ENCODE results near the gene KRT4. TPM values are rescaled to one million over a fixed set of nuclear protein-coding genes. Genes with fewer than 3 reads are reported as not detected.

KRT4 gene
- polyA plus RNA-seq, 3 donors = 0.45 to 20.6 (median 1.2) TPM

GRCh38 chr12:52788192-52788875, 25.6 kb downstream of the KRT4 start:
- no peak overlapping the region for H3K27ac ChIP-seq (ENCODE audit: low read depth, low read length)
- 64 to 86% (median 74%) methylated on average over 6 of the region's 6 CpGs for whole genome bisulfite sequencing, 3 donors

GRCh38 chr12:52787324-52788191, 26.4 kb downstream of the KRT4 start:
- H3K27ac ChIP-seq (ENCODE audit: low read depth, low read length) = no peak overlapping the region
- WGBS, 3 donors = 65 to 78% (median 67%) methylated on average over 6 of the region's 6 CpGs

- no peak overlapping the region for H3K27ac ChIP-seq (ENCODE audit: low read depth, low read length)
- WGBS, 3 donors = 68 to 86% (median 78%) methylated on average over 3 of the region's 3 CpGs
Observed at GRCh38 chr12:52784909-52785308, 29.0 kb downstream of the KRT4 start.

- 73 to 85% (median 83%) methylated on average over 7 of the region's 7 CpGs for WGBS, 3 donors
- H3K27ac ChIP-seq (ENCODE audit: low read depth, low read length) = no peak overlapping the region
Observed at GRCh38 chr12:52783563-52784316, 30.2 kb downstream of the KRT4 start.

- no peak overlapping the region for H3K27ac ChIP-seq (ENCODE audit: low read depth, low read length)
- 88 to 93% (median 93%) methylated on average over 4 of the region's 4 CpGs for WGBS, 3 donors
Observed at GRCh38 chr12:52782502-52782901, 31.4 kb downstream of the KRT4 start.

GRCh38 chr12:52781399-52782082, 32.4 kb downstream of the KRT4 start:
- 68 to 74% (median 73%) methylated on average over 4 of the region's 4 CpGs for WGBS, 3 donors

GRCh38 chr12:52779914-52780313, 34.0 kb downstream of the KRT4 start:
- no peak overlapping the region for H3K27ac ChIP-seq (ENCODE audit: low read depth, low read length)
- 86 to 92% (median 88%) methylated on average over 6 of the region's 6 CpGs for whole genome bisulfite sequencing, 3 donors

More at GRCh38 chr12:52781399-52782082, 32.4 kb downstream of the KRT4 start:
- no peak overlapping the region for H3K27ac ChIP-seq (ENCODE audit: low read depth, low read length)

- H3K27ac ChIP-seq (ENCODE audit: low read depth, low read length) = no peak overlapping the region
- 82 to 90% (median 87%) methylated on average over 2 of the region's 2 CpGs for WGBS, 3 donors
Observed at GRCh38 chr12:52778833-52779232, 35.1 kb downstream of the KRT4 start.

GRCh38 chr12:52777566-52777965, 36.4 kb downstream of the KRT4 start:
- WGBS, 3 donors = 83 to 93% (median 87%) methylated on average over 4 of the region's 4 CpGs
- no peak overlapping the region for H3K27ac ChIP-seq (ENCODE audit: low read depth, low read length)

GRCh38 chr12:52776913-52777395, 37.0 kb downstream of the KRT4 start, which contains the start of gene KRT76:
KRT76 (minus strand) TSS chr12:52777345; CDS start chr12:52777291, 54 bp downstream.
- 81 to 93% (median 92%) methylated on average over 8 of the region's 8 CpGs for WGBS, 3 donors
- H3K27ac ChIP-seq (ENCODE audit: low read depth, low read length) = no peak within 1 kb of the TSS

GRCh38 chr12:52776435-52776834, 37.5 kb downstream of the KRT4 start:
- 82 to 91% (median 84%) methylated on average over 5 of the region's 5 CpGs for WGBS, 3 donors
- no peak overlapping the region for H3K27ac ChIP-seq (ENCODE audit: low read depth, low read length)

- H3K27ac ChIP-seq (ENCODE audit: low read depth, low read length) = no peak overlapping the region
- WGBS, 3 donors = 68 to 70% (median 69%) methylated on average over 8 of the region's 8 CpGs
Observed at GRCh38 chr12:52774629-52775250, 39.2 kb downstream of the KRT4 start.

- 62 to 63% (median 63%) methylated on average over 3 of the region's 3 CpGs for WGBS, 3 donors
- H3K27ac ChIP-seq (ENCODE audit: low read depth, low read length) = no peak overlapping the region
Observed at GRCh38 chr12:52772772-52773171, 41.1 kb downstream of the KRT4 start.

GRCh38 chr12:52772188-52772587, 41.7 kb downstream of the KRT4 start:
- 80 to 90% (median 88%) methylated on average over 4 of the region's 4 CpGs for WGBS, 3 donors
- H3K27ac ChIP-seq (ENCODE audit: low read depth, low read length) = no peak overlapping the region

- WGBS, 3 donors = 76 to 81% (median 80%) methylated on average over 4 of the region's 4 CpGs
- no peak overlapping the region for H3K27ac ChIP-seq (ENCODE audit: low read depth, low read length)
Observed at GRCh38 chr12:52771505-52771904, 42.4 kb downstream of the KRT4 start.

GRCh38 chr12:52771088-52771487, 42.8 kb downstream of the KRT4 start:
- H3K27ac ChIP-seq (ENCODE audit: low read depth, low read length) = no peak overlapping the region
- 70 to 86% (median 76%) methylated on average over 6 of the region's 6 CpGs for WGBS, 3 donors

- H3K27ac ChIP-seq (ENCODE audit: low read depth, low read length) = no peak overlapping the region
Observed at GRCh38 chr12:52769946-52770345, 44.0 kb downstream of the KRT4 start.

- H3K27ac ChIP-seq (ENCODE audit: low read depth, low read length) = no peak overlapping the region
- WGBS, 3 donors = 54 to 73% (median 63%) methylated on average over 3 of the region's 3 CpGs
Observed at GRCh38 chr12:52769354-52769753, 44.6 kb downstream of the KRT4 start.

Measured in adipose tissue (tissue), 3 donors.